ENCODE data around the gene COL18A1.

Gene COL18A1

DNA sequence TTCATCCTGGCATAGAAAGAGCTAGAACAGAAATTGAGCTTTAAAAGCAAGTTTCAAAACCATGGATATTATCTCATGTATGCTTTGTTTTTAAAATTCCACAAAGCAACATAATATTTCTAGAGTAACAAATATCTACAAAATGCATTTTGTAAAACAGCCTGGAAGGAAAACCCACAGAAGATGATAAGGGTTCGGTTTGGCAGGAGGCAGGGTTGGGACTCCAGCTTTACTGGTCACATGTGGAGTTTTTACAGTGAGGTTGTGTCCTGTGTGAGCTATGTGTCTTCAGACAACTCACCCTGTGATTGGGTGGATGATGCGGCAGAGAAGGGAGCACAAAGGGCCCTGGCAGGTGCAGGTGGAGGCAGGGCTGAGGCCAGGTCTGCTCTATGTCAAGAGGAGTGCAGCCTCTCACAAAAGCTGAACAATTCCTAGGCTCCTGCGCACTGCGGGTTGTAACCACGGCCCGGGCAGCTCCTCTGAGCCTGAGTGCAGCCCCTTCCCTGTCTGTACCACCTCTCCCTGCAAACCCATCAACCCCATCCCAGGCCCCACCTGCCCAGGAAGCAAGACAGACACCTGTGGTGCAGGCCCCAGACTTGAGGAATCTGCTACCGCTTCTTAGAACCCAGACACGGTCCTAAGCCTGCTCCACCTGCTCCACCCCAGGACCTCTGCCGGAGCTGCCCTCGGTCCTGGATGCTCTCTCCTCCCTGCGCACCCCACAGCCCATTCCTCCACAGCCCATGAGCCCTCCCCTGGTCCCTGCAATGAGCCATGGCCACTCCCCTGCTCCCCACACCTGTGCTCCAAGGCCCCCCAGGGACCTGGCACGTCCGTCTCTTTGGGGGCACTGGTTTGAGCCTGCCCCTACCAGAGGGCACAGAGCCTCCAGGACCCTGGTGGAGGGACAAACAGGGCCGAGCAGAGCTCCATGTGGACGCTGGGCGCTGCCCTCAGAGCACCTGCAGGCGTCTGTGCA is 2.8 kb upstream of the COL18A1 start:
- no peak for DNase-seq (ENCODE audit: low read depth, low spot score)

DNA sequence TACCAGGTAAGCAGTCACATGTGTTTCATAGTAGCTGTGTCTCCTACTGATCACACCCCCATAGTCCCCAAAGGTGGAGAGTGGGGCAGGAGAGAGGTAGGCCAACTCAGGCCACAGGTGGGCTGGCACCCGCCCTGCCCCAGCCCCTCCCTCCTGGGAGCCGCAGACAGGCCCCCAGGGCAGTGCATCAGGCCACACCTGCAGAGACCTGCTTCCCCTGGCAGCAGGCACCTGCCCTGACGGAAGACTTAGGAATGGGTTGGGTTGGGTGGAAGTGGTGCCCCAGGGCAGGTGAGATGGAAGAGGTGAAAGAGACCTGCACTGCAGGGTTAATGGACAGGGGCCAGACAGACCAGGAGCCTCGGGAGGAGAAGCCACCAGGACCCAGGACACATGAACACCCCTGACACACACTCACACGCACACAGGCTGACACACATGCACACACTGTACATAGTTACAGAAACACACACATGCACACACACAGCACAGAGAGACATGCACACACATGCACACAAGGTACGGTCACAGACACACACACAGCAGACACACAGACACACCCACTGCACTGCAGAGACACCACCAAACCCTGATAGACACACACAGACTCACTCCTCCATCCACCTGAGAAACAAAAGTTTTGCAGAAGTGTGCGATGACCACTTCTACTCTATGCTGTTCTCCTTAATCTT is 1.7 kb upstream of the COL18A1 start:
- no peak for DNase-seq (ENCODE audit: low read depth, low spot score)

DNA sequence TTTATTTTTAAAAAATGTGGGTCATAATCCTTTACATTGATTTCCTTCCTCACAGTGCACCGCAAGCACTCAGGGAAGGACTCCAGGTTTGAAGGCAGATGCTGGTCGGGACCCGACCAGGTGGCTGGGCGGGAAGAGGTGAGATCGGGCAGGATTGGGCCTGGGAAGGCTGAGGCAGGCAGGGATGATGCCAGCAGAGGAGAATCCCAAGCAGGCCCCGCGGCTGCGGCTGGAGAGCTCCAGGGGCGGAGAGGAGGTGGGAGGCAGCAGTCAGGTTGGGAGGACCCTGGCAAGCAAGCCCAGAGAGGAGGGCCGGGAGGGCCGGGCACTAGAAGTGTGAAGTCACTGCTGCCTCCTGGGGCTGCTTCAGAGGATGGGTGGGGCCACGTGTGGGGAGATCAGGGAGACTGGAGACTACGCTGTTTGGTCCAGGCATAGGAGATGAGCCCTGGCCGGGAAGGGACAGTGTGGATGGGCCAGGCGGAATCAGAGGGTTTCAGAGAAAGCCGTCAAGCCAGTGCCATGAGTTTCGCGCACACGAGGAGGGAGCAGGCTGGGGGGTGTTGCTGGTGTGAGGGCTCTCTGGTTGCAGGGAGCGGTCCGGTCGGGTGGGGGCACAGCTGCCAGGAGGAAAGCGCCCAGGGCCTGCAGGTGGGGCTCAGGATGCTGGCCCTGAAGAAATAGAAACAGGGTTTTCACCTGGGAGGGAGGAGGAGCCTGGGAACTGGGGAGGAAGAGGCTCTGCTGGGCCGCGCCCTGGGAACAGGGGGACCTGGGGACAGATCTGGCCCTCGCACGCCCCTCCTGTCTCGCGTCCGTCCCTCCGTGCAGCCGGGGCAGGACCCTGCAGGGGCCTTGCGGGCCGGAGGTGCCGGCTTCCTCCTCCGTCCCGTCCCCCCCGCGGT is 888 bp upstream of the COL18A1 start:
- peak; percentile 92 for DNase-seq (ENCODE audit: low read depth, low spot score)

DNA sequence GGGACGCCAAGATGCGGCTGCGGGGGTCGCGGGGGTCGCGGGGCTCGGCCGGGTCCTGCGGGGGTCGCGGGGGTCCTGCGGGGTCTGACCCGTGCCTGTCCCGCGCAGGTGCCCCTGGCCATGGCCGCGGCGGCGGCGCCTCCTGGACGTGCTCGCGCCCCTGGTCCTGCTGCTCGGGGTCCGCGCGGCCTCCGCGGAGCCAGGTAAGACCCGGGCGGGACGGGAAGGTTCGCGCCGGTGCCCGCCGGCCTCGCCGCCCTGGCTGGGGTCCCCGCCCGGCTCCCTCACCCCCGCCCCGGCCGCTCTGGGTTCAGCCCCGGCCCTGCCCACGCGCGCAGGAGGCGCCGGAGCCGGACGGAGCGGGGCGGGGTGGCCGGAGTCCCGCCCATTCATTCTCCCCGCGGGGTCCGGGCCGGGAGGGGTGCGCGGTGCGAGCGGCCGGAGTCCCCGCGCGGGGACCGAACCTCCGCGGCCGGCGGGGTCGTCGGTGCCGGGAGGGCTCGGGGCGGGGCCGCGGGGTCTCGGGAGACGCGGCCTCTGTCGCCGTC is 380 bp downstream of the COL18A1 start:
- DNase-seq (ENCODE audit: low read depth, low spot score) = no peak

DNA sequence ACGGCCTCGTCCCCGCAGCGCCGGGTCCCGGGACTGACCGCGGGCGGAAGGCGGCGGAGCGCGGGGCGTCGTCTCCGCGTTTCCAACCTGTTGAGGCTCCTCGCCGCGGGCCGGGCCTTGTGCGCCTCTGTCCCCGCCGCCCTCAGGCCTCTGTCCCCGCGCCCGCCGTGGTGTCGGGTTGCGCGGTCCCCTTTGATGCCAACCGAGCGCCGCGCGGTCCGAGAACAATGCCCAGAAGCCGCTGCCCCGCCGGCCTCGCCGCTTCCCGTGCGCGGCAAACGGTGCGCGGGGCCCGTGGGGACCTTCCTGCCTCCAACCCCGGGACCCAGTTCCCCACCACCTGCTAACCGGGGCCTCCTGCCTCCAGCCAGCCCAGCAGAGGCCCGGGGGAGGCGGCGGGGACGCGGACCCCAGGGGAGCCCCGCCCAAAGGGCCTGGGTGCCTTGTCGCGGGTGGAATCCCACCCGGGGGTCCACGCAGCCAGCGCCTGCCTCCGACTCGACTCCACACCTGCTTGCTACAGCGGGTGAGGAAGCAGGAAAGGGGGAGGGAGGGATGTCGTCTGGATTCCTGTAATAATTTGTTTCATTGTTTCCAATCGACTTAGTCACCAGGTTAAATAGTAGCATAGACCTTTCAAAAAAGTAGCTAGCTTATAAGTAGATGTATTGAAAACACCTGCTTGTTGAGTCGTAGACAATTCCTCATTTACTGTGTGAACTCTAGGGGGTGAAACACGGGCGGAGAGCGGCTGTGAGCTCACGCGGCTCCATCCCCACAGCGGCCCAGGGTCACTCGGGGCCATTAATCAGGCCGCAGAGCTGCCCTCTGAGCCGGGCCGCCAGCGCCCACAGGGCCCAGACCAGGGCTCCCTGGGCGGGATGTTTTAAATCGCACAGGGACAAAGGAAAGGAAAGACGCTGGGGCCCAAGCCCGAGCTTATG is 1.1 kb downstream of the COL18A1 start:
- peak; percentile 69 for DNase-seq (ENCODE audit: low read depth, low spot score)

DNA sequence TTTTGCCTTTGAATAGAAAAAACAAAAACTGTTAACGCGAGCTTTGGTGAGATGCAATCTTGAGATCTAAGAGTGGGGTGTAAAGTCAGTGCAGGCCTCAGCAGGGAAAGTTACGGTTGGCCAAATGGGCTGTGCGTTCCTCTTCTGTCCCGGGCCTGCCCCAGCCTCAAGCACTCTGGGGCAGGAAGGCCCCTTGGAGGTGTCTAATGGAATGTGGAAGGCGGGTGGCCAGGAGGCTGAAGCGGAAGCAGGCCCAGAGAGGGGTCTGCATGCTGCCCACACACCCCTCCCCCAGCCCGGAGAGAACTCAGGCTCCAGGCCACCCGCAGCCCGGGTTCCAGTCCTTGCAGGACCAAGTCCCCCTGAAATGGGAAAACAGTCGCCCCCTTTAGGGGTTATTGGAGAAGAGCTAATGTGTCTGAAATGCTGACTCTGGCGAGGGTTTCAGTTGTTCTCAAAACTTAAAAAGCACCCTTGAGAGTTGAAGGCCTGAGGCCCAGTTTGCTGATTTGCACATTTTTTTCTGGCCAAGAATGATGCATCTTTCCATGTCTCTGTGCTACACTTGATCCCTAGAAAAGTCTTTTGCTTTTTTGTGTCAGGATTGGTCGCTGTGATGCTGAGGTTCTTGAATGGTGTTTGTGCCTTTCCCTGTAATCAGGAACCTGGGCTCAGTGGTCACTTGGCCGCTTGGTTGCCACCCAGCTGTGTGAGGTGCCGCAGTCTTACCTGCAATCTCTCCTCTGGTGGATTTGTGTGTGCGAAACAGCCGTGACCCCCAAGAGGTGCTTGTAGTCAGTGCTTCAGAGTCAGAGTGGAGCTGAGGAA is 2.0 kb downstream of the COL18A1 start:
- DNase-seq (ENCODE audit: low read depth, low spot score) = peak; percentile 89

DNA sequence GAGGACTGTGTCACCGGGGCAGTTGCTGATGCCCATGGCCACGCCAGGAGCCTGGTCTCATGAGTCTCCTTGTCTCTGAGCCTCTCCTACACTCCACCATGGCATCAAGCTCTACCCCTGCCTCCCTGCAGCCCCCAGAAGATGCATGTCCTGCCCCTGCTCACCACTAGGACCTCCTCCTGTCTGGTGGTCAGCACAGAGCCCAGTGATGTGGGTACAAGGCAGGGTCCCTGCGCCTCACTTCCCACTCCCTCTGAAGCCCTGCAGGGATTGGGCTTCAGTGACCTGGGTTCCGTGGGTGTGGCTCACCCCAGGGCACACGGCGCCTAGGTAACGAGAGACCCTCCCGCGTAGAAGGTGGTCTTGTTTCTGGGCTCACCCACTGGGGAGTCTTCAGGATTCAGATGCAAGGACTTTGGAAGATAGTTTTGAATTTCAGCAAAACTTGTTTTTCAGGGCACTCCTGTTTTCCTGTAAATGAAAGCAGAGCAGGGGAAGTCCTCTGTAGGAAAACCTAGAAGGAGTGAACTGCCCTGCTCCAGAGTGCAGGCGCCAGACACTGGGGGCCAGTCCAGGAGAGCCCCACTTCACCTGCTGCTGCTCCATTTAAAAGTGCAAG is 2.8 kb downstream of the COL18A1 start:
- DNase-seq (ENCODE audit: low read depth, low spot score) = peak; percentile 66

DNA sequence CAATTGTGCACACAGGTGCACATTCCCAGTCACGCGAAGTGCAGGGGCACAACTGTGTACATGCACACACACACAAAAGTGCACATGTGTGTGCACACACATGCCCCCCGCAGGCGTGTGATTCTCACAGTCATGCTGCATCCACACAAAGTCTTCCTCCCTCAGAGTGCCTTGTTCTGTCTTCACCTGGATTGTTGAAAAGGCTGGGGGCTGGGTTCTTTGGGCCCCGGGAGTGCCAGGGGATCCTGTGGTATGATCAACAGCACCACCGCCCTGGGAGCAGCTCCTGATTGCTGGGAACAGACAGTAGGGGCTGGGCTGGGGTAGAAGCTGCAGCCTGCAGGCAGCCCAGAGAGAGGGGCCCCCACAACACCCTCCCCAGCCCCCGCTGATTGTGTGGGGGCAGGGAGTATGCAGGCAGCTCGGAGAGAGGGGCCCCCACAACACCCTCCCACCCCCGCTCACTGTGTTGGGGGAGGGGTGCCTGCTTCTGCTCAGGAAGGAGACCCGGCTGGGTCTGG is 3.4 kb downstream of the COL18A1 start:
- no peak for DNase-seq (ENCODE audit: low read depth, low spot score)

DNA sequence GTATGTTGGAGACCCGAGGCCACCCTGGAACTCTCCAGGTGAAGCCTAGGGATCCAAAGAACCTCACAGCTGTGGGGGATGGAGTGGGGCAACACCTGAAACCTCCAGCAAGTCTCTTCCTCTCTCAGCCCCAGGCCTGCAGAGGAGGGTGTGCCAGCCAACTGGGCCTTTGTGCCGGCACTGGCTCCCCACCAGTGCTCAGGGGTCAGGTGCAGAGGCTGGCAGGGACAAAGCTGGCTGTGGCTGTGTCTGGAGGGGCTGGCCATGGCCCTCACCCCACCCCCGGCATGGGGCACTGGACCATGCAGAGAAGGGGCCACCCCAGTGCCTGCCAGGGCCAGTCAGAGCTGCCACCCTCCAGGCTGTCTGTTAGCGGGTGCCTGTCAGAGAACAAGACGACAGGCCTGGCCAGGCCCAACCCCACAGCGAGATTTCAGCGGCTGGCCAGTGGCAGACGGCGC is 3.9 kb downstream of the COL18A1 start:
- DNase-seq (ENCODE audit: low read depth, low spot score) = no peak

DNA sequence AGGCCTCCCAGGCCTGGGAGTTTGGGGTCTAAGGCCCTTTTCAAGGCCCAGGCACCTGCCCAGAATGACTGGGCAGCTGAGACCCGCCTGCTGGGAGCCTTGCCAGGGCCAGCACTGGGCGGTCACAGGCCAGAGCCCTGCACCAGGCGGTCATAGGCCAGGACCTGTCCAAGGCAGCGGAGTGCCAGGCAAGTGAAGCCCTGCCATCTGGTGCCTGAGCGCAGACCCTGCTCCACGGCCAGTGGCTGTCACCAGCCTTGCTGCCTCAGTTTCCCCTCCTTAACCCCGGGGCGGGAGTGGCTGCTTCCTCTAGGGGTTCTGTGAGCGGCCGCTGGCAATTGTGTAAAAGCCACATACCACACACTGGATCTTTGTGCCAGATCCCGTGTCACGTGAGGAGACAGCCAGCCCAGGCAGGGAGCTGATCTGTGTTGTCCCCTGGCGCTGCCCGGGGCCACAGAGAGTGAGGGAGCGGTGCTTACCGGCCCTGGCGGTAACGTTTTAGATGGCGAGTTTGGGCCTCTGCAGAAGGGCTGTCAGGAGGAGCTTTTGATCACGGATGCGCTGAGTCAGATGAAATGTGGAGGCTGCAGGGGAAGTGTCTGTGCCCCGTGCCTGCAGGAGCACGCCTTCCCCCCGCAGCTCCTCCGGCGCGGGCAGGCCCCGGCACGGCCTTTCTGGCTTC is 4.6 kb downstream of the COL18A1 start:
- DNase-seq (ENCODE audit: low read depth, low spot score) = peak; percentile 85

DNA sequence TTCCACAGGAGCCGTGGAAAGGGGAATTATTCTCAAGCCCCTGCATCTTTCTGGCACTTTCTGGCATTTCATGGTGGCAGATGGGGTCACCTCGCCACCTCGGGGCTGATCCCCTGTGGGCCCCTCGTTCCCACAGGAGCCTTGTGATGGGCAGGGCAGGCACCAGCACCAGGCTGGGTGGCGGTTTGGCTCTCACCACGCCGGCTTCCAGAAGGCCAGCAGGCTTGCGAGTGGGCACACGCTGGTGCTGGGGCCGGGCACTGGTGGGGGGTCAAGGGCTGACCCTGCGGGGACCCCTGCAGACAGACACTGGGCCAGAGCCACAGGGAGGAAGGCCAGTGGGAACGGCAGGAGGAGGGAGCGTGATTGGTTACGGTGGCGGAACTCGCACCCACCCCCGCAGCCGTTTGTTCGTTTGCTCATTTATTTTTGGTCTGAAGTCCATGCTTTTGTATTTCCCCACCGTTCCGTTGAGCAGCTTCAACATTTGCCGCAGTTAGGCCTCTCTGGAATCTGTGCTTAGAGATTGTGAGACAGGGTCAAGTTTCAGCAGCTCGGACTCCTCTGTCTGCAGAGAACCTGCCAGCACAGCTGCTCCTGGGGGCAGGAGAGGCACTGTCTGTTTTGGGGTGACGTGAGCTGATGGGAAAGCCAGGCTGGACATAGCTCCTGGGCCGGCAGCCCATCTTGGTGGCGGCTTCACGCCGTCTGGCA is 5.3 kb downstream of the COL18A1 start:
- DNase-seq (ENCODE audit: low read depth, low spot score) = peak; percentile 41

DNA sequence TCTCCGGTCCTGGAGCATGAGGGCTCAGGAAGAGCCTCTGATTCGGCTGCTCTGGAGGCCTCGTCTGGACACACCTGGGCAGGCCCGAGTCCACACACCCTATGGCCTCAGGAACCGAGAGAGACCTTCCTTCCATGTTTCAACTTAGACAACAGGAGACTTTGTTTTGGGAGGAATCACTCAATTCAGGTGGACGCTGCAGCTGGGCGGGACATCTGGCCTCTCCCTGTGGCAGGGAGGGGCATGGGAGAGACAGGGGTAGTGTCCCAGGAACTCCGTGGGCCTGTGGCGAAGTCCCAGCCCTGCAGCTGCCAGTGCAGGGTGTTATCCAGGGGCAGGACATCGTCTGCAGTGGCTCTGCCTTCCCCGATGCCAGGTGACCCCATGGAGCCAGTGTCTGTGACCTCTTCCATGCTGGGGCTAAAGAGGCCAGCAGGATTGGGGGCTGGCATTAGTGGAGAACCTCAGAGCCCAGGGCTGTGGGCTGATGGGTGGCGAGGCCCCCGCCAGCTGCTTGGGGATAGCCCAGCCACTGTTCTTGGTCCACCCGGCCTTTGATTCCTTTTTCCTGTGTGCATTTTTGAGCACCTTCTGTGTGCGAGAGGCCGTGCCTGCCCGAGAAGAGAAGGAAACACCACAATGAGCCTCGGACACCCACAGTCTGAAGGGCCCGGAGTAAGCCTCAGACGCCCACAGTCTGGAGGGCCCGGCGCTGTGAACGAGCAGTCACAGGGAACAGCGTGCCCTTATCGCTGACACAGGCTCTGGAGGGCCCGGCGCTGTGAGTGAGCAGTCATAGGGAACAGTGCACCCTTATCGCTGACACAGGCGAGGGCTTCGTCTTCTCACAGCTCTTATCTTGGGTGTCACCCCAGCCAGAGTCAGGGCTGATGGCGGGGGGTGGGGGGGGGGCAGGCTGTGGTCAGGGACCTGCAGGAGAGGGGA is 6.2 kb downstream of the COL18A1 start:
- peak; percentile 58 for DNase-seq (ENCODE audit: low read depth, low spot score)

DNA sequence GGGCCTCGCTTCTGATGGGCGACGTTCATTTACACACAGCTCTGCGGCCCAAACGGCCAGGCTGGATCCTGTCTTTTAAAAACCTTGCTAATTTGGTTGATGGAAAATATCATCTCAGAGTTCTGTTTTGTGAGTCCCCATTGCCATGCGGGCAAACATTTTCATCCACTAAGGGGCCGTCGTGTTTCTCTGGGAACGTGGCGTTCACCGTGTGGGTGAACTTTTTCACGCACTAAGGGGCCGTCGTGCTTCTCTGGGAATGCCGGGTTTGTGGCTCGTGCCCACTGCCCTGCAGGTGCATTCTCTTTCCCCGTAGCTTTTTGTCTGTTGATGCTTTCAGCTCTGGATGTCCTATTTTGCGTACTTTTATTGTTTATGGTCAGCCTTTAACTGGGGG is 6.8 kb downstream of the COL18A1 start:
- DNase-seq (ENCODE audit: low read depth, low spot score) = peak; percentile 7

DNA sequence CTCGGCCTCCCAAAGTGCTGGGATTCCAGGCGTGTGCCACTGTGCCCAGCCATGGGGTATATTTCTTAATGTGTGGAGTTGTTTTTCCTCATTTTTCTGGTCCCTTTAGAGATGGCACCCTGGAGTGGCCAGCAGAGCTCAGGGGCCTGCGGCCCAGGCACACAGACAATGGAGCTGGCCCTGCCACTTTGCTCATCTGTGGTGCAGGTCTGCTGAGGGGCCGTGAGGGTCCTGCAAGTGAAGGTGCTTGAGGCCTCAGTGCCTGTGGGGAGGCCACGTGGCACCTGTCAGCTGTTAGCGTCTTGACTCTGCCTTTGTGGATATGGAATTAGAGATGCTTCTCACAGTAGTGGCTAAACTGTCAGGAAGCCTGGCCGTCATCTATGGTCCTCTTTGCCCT is 7.5 kb downstream of the COL18A1 start:
- no peak for DNase-seq (ENCODE audit: low read depth, low spot score)

DNA sequence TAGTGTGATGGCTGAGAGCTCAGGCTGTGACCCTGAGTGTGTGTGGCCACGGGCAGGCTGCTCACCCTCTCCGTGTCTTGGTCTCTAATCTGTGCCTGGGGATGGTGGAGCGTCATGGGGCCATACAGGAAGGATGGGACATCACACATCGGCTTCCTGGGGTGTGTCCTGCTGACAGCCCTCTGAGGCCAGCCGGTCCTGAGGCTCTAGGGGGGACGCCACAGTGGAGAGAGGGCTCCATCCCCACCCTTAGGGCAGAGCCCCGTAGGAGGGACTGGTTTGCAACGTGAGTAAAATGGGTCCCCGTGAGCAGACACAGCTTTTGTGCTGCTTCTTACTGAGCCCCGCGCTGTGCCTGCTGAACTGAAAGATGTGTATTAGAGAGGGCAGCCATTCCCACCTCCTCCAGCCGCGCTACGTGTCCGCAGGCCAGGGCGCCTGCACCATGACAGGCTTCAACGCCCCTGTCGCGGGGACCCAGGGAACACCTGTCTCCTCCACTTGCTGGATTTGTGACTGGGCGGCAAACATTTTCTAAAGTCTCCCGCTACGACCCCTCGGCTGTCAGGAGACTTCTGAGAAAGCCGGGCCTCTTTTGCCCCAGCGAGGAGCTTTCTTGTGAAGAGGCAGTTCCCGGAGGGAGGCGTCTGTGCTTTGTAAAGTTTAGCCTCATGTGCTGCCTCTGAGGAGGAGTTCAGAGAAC is 8.1 kb downstream of the COL18A1 start:
- DNase-seq (ENCODE audit: low read depth, low spot score) = peak; percentile 70

DNA sequence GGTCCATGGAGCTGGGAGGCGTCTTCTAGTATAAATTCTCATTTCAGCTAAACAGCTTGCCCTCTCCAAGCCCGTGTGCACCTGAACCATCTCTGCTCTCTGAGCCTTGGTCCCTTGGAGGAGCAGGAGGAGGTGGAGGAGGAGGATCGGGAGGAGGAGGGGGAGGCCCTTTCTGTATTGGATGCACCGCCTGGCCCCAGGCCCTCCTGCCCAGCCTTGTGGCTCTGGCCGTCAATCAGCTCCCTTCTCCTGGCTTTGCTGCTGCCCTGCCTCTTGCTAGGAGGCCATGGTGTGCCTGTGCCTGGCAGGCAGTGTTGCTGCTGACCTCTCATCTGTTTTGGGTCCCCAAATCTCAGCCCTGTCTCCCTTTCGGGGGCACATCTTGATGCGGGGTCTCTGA is 9.0 kb downstream of the COL18A1 start:
- DNase-seq (ENCODE audit: low read depth, low spot score) = peak; percentile 60

Data from ELF-1 (cell line).